Mesendoderm (in vitro differentiated cells): Measurements from ENCODE around the gene CA14.

Experiments used
- DNase-seq: peaks from one replicate; pipeline ENCODE4 v3.0.0; 2013
- H2AK5ac ChIP-seq: 2 replicates; pipeline ENCODE4 v1.6.1; 2013; ENCODE audit warnings: low read length, inconsistent platforms
- H2BK120ac ChIP-seq: 2 replicates; pipeline ENCODE4 v1.6.1; 2013; ENCODE audit warnings: low read depth, mild to moderate bottlenecking, low read length, moderate library complexity, mixed read lengths
- H2BK15ac ChIP-seq: replicated peaks from 2 replicates; pipeline ENCODE4 v1.6.1; 2013; ENCODE audit warnings: low read depth, mild to moderate bottlenecking, moderate library complexity
- H2BK5ac ChIP-seq: 2 replicates; pipeline ENCODE4 v1.6.1; 2013; ENCODE audit warnings: low read length, inconsistent platforms
- H3K18ac ChIP-seq: 2 replicates; pipeline ENCODE4 v1.6.1; 2013; ENCODE audit warnings: mild to moderate bottlenecking, low read length, mixed read lengths
- H3K23ac ChIP-seq: one replicate; pipeline ENCODE4 v1.6.1; 2013; ENCODE audit warnings: low read length
- H3K27ac ChIP-seq: 2 replicates; pipeline ENCODE4 v1.5.1; 2013; ENCODE audit warnings: low read depth, mild to moderate bottlenecking, inconsistent platforms, low read length, moderate library complexity
- H3K27me3 ChIP-seq: 2 replicates; pipeline ENCODE4 v1.6.1; 2013; ENCODE audit warnings: low read length, control low read depth, mild to moderate bottlenecking, inconsistent platforms; ENCODE audit not compliant: insufficient read depth, poor library complexity
- H3K36me3 ChIP-seq: 2 replicates; pipeline ENCODE4 v1.6.1; 2013; ENCODE audit warnings: low read length, inconsistent platforms; ENCODE audit not compliant: control insufficient read depth, insufficient read depth
- H3K4ac ChIP-seq: one replicate; pipeline ENCODE4 v1.6.1; 2013; ENCODE audit warnings: low read depth, mild to moderate bottlenecking, low read length, moderate library complexity
- H3K4me1 ChIP-seq: 2 replicates; pipeline ENCODE4 v1.6.1; 2013; ENCODE audit warnings: low read depth, low read length, inconsistent platforms; ENCODE audit not compliant: control insufficient read depth
- H3K4me2 ChIP-seq: 2 replicates; pipeline ENCODE4 v1.6.1; 2013; ENCODE audit warnings: low read length
- H3K4me3 ChIP-seq: 2 replicates; pipeline ENCODE4 v1.5.1; 2013; ENCODE audit warnings: mild to moderate bottlenecking, low read length
- H3K56ac ChIP-seq: one replicate; pipeline ENCODE4 v1.6.1; 2013; ENCODE audit warnings: low read length
- H3K79me1 ChIP-seq: 2 replicates; pipeline ENCODE4 v1.6.1; 2013; ENCODE audit warnings: low read length, inconsistent platforms
- H3K79me2 ChIP-seq: 2 replicates; pipeline ENCODE4 v1.6.1; 2013; ENCODE audit warnings: mild to moderate bottlenecking, low read length; ENCODE audit not compliant: control insufficient read depth, insufficient read depth
- H3K9ac ChIP-seq: 2 replicates; pipeline ENCODE4 v1.6.1; 2013; ENCODE audit warnings: low read length, inconsistent platforms
- H4K5ac ChIP-seq: one replicate; pipeline ENCODE4 v1.6.1; 2013; ENCODE audit warnings: low read length
- H4K8ac ChIP-seq: one replicate; pipeline ENCODE4 v1.6.1; 2013; ENCODE audit warnings: low read depth, mild to moderate bottlenecking, control low read depth, low read length, moderate library complexity
- WGBS: extraction: QIAGEN DNeasy Blood & Tissue Kit; methylation state at CpG from one replicate; pipeline ENCODE4 v1.1.7; 2013; ENCODE audit warnings: low lambda C conversion rate, missing lambda C conversion rate; ENCODE audit not compliant: insufficient coverage; ENCODE audit errors: extremely low coverage; 5-methylcytosine and 5-hydroxymethylcytosine counted together

Gene CA14

GRCh38 chr1:150282558-150282958, 25.0 kb downstream of the CA14 start:
- peaks cover 4% of the 10 kb centered on the region for H3K4me1 ChIP-seq
- H3K9ac ChIP-seq, result peak overlapping the region; percentile 53
- no peaks in the 10 kb centered on the region for H3K79me2 ChIP-seq
- H3K18ac ChIP-seq, result no peak overlapping the region
- no peak overlapping the region for H3K23ac ChIP-seq
- no peak overlapping the region for H2AK5ac ChIP-seq
- H2BK120ac ChIP-seq, result no peak overlapping the region
- no peaks in the 10 kb centered on the region for H3K79me1 ChIP-seq
- no peak overlapping the region for H4K5ac ChIP-seq
- H3K56ac ChIP-seq, result peak overlapping the region; percentile 85
- no peak overlapping the region for H3K4ac ChIP-seq
- WGBS, result no CpG with 5 or more reads among the region's 21 CpGs
- DNase-seq, result no peak
- H4K8ac ChIP-seq, result no peak overlapping the region
- H2BK5ac ChIP-seq, result no peak overlapping the region
- no peak overlapping the region for H2BK15ac ChIP-seq
- no peaks in the 10 kb centered on the region for H3K36me3 ChIP-seq
- H3K27ac ChIP-seq, result no peak overlapping the region
- H3K27me3 ChIP-seq, result peaks cover 3% of the 10 kb centered on the region
- peak overlapping the region; percentile 31 for H3K4me3 ChIP-seq
- H3K4me2 ChIP-seq, result peak overlapping the region; percentile 77

GRCh38 chr1:150283260-150283659, 25.7 kb downstream of the CA14 start:
- no peak overlapping the region for H3K4ac ChIP-seq
- H3K27ac ChIP-seq, result no peak overlapping the region
- no peak overlapping the region for H2BK5ac ChIP-seq
- H3K4me3 ChIP-seq, result no peak overlapping the region
- H2AK5ac ChIP-seq, result no peak overlapping the region
- no peaks in the 10 kb centered on the region for H3K36me3 ChIP-seq
- H3K18ac ChIP-seq, result no peak overlapping the region
- peaks cover 4% of the 10 kb centered on the region for H3K4me1 ChIP-seq
- H2BK15ac ChIP-seq, result no peak overlapping the region
- H3K79me2 ChIP-seq, result no peaks in the 10 kb centered on the region
- no peak overlapping the region for H2BK120ac ChIP-seq
- H3K79me1 ChIP-seq, result no peaks in the 10 kb centered on the region
- H4K8ac ChIP-seq, result no peak overlapping the region
- no peak overlapping the region for H3K9ac ChIP-seq
- H3K56ac ChIP-seq, result no peak overlapping the region
- no CpG with 5 or more reads among the region's 12 CpGs for WGBS
- H3K4me2 ChIP-seq, result no peak overlapping the region
- no peak overlapping the region for H3K23ac ChIP-seq
- H3K27me3 ChIP-seq, result peaks cover 3% of the 10 kb centered on the region
- DNase-seq, result no peak
- no peak overlapping the region for H4K5ac ChIP-seq

- H3K4me2 ChIP-seq, result no peak overlapping the region
- no peak overlapping the region for H3K4ac ChIP-seq
- H3K18ac ChIP-seq, result no peak overlapping the region
- H3K23ac ChIP-seq, result no peak overlapping the region
- H3K27me3 ChIP-seq, result no peaks in the 10 kb centered on the region
- no peak overlapping the region for H4K5ac ChIP-seq
- H2BK15ac ChIP-seq, result no peak overlapping the region
- no peak overlapping the region for H3K56ac ChIP-seq
- no CpG with 5 or more reads among the region's 1 CpG for WGBS
- no peak for DNase-seq
- no peak overlapping the region for H4K8ac ChIP-seq
- no peak overlapping the region for H3K4me3 ChIP-seq
- H3K9ac ChIP-seq, result no peak overlapping the region
- no peaks in the 10 kb centered on the region for H3K36me3 ChIP-seq
- no peaks in the 10 kb centered on the region for H3K79me1 ChIP-seq
- no peaks in the 10 kb centered on the region for H3K4me1 ChIP-seq
- no peak overlapping the region for H2BK5ac ChIP-seq
- H3K27ac ChIP-seq, result no peak overlapping the region
- H2BK120ac ChIP-seq, result no peak overlapping the region
- H2AK5ac ChIP-seq, result no peak overlapping the region
- H3K79me2 ChIP-seq, result no peaks in the 10 kb centered on the region
These were observed 30.8 kb downstream of the CA14 start for GRCh38 chr1:150288382-150288781.

GRCh38 chr1:150288822-150289221, 31.2 kb downstream of the CA14 start:
- no peak overlapping the region for H2BK15ac ChIP-seq
- no peak overlapping the region for H3K4ac ChIP-seq
- H3K79me2 ChIP-seq, result peaks cover under 1% of the 10 kb centered on the region
- H3K23ac ChIP-seq, result no peak overlapping the region
- H3K4me2 ChIP-seq, result no peak overlapping the region
- no peak overlapping the region for H4K8ac ChIP-seq
- DNase-seq, result no peak
- no peaks in the 10 kb centered on the region for H3K27me3 ChIP-seq
- no CpG with 5 or more reads among the region's 4 CpGs for WGBS
- no peak overlapping the region for H2BK5ac ChIP-seq
- no peak overlapping the region for H4K5ac ChIP-seq
- H3K27ac ChIP-seq, result no peak overlapping the region
- H3K79me1 ChIP-seq, result peaks cover under 1% of the 10 kb centered on the region
- no peak overlapping the region for H3K4me3 ChIP-seq
- no peak overlapping the region for H3K18ac ChIP-seq
- H3K36me3 ChIP-seq, result no peaks in the 10 kb centered on the region
- no peak overlapping the region for H2AK5ac ChIP-seq
- no peak overlapping the region for H3K9ac ChIP-seq
- H2BK120ac ChIP-seq, result no peak overlapping the region
- no peaks in the 10 kb centered on the region for H3K4me1 ChIP-seq
- no peak overlapping the region for H3K56ac ChIP-seq

GRCh38 chr1:150293433-150294253, 36.1 kb downstream of the CA14 start, which contains the start of gene MRPS21:
Gene MRPS21, plus strand, starts transcription at chr1:150293861. Its CDS starts 506 bp downstream, at chr1:150294367.
- H2BK120ac ChIP-seq, result no peak within 1 kb of the TSS
- peaks cover 6% of the 10 kb centered on the region for H3K79me1 ChIP-seq
- peak within 1 kb of the TSS; percentile 85 for H3K4me2 ChIP-seq
- no peaks in the 10 kb centered on the region for H3K27me3 ChIP-seq
- H2BK5ac ChIP-seq, result no peak within 1 kb of the TSS
- no peak within 1 kb of the TSS for H3K23ac ChIP-seq
- H3K27ac ChIP-seq, result no peak within 1 kb of the TSS
- peaks cover 16% of the 10 kb centered on the region for H3K79me2 ChIP-seq
- H3K4me1 ChIP-seq, result no peaks in the 10 kb centered on the region
- H2BK15ac ChIP-seq, result no peak within 1 kb of the TSS
- H2AK5ac ChIP-seq, result peak within 1 kb of the TSS; percentile 24
- H3K56ac ChIP-seq, result peak within 1 kb of the TSS; percentile 98
- H3K4me3 ChIP-seq, result peak within 1 kb of the TSS; percentile 77
- WGBS, result no CpG with 5 or more reads among the region's 43 CpGs
- H3K36me3 ChIP-seq, result peaks cover 2% of the 10 kb centered on the region
- H4K8ac ChIP-seq, result peak within 1 kb of the TSS; percentile 44
- DNase-seq, result peak; percentile 99
- peak within 1 kb of the TSS; percentile 88 for H3K4ac ChIP-seq
- H3K18ac ChIP-seq, result no peak within 1 kb of the TSS
- H3K9ac ChIP-seq, result peak within 1 kb of the TSS; percentile 85
- peak within 1 kb of the TSS; percentile 37 for H4K5ac ChIP-seq
